ENCODE results near the gene IL9.
"Not testable (repeated sequence)": the region's sequence is repeated elsewhere in the genome, so short reads cannot be mapped to it uniquely, and the experiment has no call there.

Gene IL9

DNA sequence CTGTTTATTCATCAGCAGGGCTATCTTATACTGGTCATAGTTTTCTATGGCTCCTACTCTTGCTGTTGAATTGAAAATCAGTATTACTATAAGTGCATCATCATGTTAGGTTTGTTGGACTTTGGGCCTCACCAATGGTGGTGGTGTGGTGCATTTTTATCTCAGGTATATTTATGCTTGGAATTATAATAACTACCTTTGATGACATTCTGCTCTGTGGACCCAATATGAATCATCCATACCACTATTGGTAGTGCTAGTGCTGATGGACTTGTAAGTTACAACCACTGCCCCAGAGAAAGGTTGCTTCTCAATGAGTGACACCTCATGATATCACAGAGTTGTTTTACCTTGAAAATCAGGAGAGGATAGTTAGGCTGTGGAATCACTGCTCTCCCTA is 28.0 kb downstream of the IL9 start:
- Histone ChIP-seq H3K4me2 (no peak overlapping the region), H3K4me3 (no peak overlapping the region), H3K36me3 (no peaks in the 10 kb centered on the region), H3K27ac (no peak overlapping the region), H3K9me3 (replicated peaks in 1 of 11) (peaks cover 0 to 4% (median 0%) of the 10 kb centered on the region in 11 experiments; a peak in 1 of 22 replicates), H4K20me1 (no peaks in the 10 kb centered on the region; a peak in 2 of 22 replicates), H3K27me3 (peaks cover 0 to 59% (median 0%) of the 10 kb centered on the region in 11 experiments; a peak in 5 of 22 replicates), H3K4me1 (peaks cover 0 to 17% (median 0%) of the 10 kb centered on the region in 10 experiments; a peak in 3 of 20 replicates), H3K9ac (no peak overlapping the region)
- TF ChIP-seq Cebpa-rat (IDR thresholded peaks at IDR 0.05): no peak

DNA sequence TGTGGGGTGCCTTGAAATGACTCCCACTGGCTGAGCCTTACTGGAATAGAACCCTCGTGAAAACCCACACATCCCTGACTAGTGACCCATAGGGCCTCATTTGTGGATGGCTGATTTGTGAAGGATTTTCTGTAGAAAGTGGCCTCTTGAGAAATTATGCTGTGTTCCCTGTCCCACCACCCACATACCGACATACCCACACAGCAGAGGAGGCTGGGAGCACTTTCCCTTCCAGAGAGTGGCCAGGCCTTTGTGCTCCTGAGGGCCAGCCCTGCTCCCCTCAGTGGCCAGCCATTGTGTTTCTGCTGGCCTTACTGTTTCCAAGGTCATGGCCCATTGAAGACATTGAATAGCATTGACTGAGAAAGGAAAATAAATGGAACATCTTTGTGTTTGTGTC is 29.6 kb downstream of the IL9 start:
- no peaks in the 10 kb centered on the region for H3K36me3 ChIP-seq
- H3K27me3 ChIP-seq: peaks cover 0 to 43% (median 0%) of the 10 kb centered on the region in 11 experiments; a peak in 4 of 22 replicates
- H3K9me3 ChIP-seq (replicated peaks in 1 of 11): peaks cover 0 to 4% (median 0%) of the 10 kb centered on the region in 11 experiments; a peak in 1 of 22 replicates
- TF ChIP-seq Cebpa-rat (IDR thresholded peaks at IDR 0.05): no peak
- H3K27ac ChIP-seq: no peak overlapping the region
- H3K9ac ChIP-seq: no peak overlapping the region
- H3K4me1 ChIP-seq: peaks cover 0 to 32% (median 0%) of the 10 kb centered on the region in 10 experiments; a peak in 5 of 20 replicates
- no peak overlapping the region for H3K4me2 ChIP-seq
- no peaks in the 10 kb centered on the region for H4K20me1 ChIP-seq
- H3K4me3 ChIP-seq: no peak overlapping the region

DNA sequence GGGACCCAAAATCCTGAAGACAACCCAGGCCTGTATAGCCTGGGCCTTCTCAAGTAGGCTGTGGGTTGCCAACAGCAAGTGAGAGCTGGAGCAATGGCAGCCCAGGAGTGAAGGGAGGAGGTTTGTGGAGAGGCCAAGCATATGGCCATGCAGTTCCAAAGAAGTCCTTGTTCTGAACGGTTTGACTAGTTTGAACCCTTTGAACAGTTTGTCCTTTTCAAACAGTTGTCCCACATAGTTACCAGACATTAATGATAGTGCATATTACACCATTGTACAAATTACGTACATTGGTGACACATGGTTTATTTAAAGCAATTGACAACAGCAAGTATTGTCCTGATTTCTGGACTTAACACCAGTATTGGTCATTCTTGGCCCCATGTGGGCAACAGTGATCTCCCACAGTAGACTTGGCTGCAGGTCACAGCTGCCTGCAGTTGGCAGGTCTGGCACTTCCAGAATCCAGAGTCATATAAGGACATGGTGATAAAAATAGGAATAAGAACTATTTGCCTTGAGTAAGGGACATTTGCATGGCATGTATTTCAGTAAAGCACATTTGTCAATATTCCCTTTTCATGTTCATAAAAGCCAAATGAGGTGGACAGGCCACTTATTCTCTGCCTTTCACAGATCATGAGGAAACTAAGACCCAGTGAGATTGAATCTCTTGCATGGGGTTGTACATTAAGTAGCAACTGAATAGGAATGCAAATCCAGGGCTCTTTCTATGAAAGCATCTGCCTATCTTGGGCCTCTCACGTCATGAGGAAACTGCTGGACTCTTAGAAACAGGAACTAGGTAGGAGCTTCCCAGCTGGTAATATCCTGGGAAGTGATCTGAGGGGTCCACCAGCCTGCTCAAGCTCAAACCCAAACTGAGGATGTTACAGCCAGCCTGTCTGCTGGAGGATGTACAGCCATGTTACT is 30.9 kb downstream of the IL9 start:
- Histone ChIP-seq H3K27me3 (peaks cover 0 to 34% (median 0%) of the 10 kb centered on the region in 11 experiments; a peak in 4 of 22 replicates), H4K20me1 (no peaks in the 10 kb centered on the region)

DNA sequence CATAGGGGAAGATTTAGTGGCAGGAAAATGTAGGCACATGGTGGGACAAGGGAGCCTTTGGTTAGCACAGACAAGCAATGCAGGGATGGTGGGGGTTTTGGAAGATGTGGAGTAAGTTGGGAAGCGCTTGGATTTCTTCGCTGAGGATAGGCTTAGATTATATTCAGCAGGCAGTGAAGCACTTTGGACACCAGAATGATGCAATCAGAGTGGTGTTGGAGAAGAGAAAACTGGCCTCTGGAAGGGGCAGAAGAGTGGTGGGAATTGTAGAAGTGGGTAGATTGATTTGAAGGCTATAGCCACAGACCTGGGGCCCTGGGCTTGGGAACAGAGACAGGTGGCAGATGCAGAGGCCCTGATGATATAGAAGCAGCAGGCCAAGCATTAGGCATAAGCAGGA is 32.9 kb downstream of the IL9 start:
- Histone ChIP-seq H3K9me3 (replicated peaks in 1 of 11) (peaks cover 6 to 22% (median 17%) of the 10 kb centered on the region in 11 experiments; a peak in 17 of 22 replicates), H3K9ac (no peak overlapping the region), H3K4me1 (peaks cover 0 to 48% (median 0%) of the 10 kb centered on the region in 10 experiments; a peak in 5 of 20 replicates), H3K27me3 (peaks cover 0 to 18% (median 0%) of the 10 kb centered on the region in 11 experiments; a peak in 3 of 22 replicates), H4K20me1 (no peaks in the 10 kb centered on the region), H3K4me3 (no peak overlapping the region), H3K36me3 (no peaks in the 10 kb centered on the region), H3K27ac (peak overlapping the region in 1 of 11 experiments; percentile 32; a peak in 1 of 22 replicates), H3K4me2 (peak overlapping the region in 2 of 11 experiments; percentile 70 to 72; a peak in 3 of 22 replicates)
- no peak for TF ChIP-seq Cebpa-rat (IDR thresholded peaks at IDR 0.05)

More for the DNA sequence above, 30.9 kb downstream of the IL9 start:
- peaks cover 0 to 45% (median 0%) of the 10 kb centered on the region in 10 experiments; a peak in 5 of 20 replicates for H3K4me1 ChIP-seq
- H3K4me3 ChIP-seq: no peak overlapping the region
- peak overlapping the region in 2 of 11 experiments; percentile 32 to 43; a peak in 4 of 22 replicates for H3K4me2 ChIP-seq
- TF ChIP-seq Cebpa-rat (IDR thresholded peaks at IDR 0.05): no peak
- H3K27ac ChIP-seq: no peak overlapping the region
- H3K36me3 ChIP-seq: no peaks in the 10 kb centered on the region
- peaks cover 0 to 4% (median under 1%) of the 10 kb centered on the region in 11 experiments; a peak in 4 of 22 replicates for H3K9me3 ChIP-seq (replicated peaks in 1 of 11)
- H3K9ac ChIP-seq: no peak overlapping the region

DNA sequence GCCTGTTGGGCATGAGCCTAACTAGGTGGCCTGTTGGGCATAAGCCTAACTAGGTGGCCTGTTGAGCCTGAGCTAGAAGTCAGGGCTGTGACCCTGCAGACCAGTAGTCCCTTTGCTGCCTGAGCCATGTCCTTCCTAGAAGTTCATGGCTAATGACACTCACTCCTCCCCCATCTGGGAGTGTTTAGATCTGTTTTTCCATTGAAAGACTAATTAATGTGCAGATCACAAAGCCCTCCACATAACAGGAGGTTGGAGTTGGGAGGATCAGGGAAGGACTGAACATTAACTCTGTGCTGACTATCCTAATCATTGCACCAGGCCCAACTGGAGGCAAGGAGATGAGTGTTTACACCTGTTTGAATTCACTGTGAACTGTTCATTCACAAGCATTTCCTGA is 33.6 kb downstream of the IL9 start:
- no peak overlapping the region for H3K9ac ChIP-seq
- no peaks in the 10 kb centered on the region for H3K36me3 ChIP-seq
- H3K4me2 ChIP-seq: peak overlapping the region in 3 of 11 experiments; percentile 45 to 72 (median 70); a peak in 6 of 22 replicates
- peaks cover 0 to 48% (median 0%) of the 10 kb centered on the region in 10 experiments; a peak in 5 of 20 replicates for H3K4me1 ChIP-seq
- H3K9me3 ChIP-seq (replicated peaks in 1 of 11): peaks cover 6 to 22% (median 17%) of the 10 kb centered on the region in 11 experiments; a peak in 17 of 22 replicates
- no peak for TF ChIP-seq Cebpa-rat (IDR thresholded peaks at IDR 0.05)
- H3K27me3 ChIP-seq: peaks cover 0 to 12% (median 0%) of the 10 kb centered on the region in 11 experiments; a peak in 3 of 22 replicates
- peak overlapping the region in 2 of 11 experiments; percentile 15 to 32; a peak in 2 of 22 replicates for H3K27ac ChIP-seq
- no peaks in the 10 kb centered on the region for H4K20me1 ChIP-seq
- H3K4me3 ChIP-seq: no peak overlapping the region

DNA sequence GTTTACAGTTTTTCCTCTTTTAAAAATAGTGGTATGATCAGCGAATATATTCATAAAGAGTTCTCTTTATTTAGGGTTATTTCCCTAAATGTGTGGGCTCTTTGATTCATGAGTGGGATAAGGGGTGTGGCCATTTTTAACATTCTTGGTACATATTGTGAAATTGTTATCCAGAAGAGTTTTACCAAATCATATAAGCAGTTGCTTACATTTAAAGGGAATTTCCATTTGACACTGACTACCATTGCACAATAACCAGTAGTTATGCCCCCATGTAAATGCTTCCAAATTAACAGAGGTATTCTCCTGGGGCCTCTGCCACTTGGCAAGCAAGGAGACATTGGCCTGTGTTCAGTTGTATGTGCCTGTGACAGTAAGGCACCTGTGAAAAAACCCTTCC is 34.0 kb downstream of the IL9 start:
- Histone ChIP-seq H3K4me1 (peaks cover 0 to 48% (median 0%) of the 10 kb centered on the region in 10 experiments; a peak in 5 of 20 replicates), H3K9me3 (replicated peaks in 1 of 11) (peaks cover 6 to 22% (median 17%) of the 10 kb centered on the region in 11 experiments; a peak in 17 of 22 replicates), H4K20me1 (no peaks in the 10 kb centered on the region), H3K4me3 (no peak overlapping the region), H3K27me3 (peaks cover 0 to 9% (median 0%) of the 10 kb centered on the region in 11 experiments; a peak in 2 of 22 replicates), H3K9ac (no peak overlapping the region), H3K4me2 (peak overlapping the region in 3 of 11 experiments; percentile 45 to 72 (median 70); a peak in 6 of 22 replicates), H3K36me3 (no peaks in the 10 kb centered on the region), H3K27ac (peak overlapping the region in 2 of 11 experiments; percentile 15 to 32; a peak in 1 of 22 replicates)
- TF ChIP-seq Cebpa-rat (IDR thresholded peaks at IDR 0.05): peak in 2 of 11 experiments; percentile 15; a peak in 1 of 22 replicates

DNA sequence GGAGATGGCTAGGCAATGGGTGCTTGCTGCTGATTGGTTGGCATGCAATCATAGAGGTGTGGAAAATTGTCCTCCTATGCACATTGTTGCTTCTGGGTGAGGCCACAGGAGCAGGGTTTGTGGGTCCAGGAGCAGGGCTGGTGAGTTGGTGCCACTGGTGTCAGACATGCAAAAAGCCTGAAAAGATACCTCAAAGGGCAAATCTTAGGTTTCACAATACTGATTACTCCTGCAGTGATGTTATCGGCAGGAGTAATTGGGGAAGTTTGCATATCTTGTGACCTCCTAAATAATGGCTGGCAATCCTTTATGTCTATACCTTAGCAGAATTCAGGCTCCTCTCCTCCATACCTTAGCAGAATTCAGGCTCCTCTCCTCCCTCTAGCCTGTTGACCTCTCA is 36.0 kb downstream of the IL9 start:
- Histone ChIP-seq H3K36me3 (no peaks in the 10 kb centered on the region), H3K27me3 (peaks cover 0 to 5% (median 0%) of the 10 kb centered on the region in 11 experiments; a peak in 2 of 22 replicates), H3K4me2 (peak overlapping the region in 2 of 11 experiments; percentile 10 to 31; a peak in 3 of 22 replicates), H3K9me3 (replicated peaks in 1 of 11) (peaks cover 6 to 24% (median 17%) of the 10 kb centered on the region in 11 experiments; a peak in 19 of 22 replicates), H3K4me1 (peaks cover 0 to 40% (median 0%) of the 10 kb centered on the region in 10 experiments; a peak in 5 of 20 replicates), H3K27ac (no peak overlapping the region), H3K4me3 (no peak overlapping the region), H3K9ac (no peak overlapping the region), H4K20me1 (no peaks in the 10 kb centered on the region)
- TF ChIP-seq Cebpa-rat (IDR thresholded peaks at IDR 0.05): no peak

DNA sequence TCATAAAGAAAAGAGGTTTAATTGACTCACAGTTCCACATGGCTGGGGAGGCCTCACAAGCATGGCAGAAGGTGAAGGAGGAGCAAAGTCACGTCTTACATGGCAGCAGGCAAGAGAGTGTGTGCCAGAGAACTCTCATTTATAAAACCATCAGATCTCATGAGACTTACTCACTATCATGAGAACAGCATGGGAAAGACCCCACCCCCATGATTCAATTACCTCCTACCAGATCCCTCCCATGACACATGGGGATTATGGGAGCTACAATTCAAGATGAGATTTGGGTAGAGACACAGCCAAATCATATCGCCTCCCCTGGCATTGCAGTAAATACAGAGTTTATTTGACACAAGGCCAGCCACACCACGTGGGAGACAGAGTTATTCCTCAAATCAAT is 36.5 kb downstream of the IL9 start:
- H3K9ac ChIP-seq: not testable (repeated sequence)

More for the DNA sequence above, 36.5 kb downstream of the IL9 start:
- H4K20me1 ChIP-seq, H3K27ac ChIP-seq, H3K4me2 ChIP-seq, H3K36me3 ChIP-seq, H3K4me3 ChIP-seq, H3K27me3 ChIP-seq: not testable (repeated sequence)
- Histone ChIP-seq H3K4me1 (peaks cover 0 to 36% (median 0%) of the 10 kb centered on the region in 10 experiments; a peak in 5 of 20 replicates), H3K9me3 (replicated peaks in 1 of 11) (peaks cover 9 to 25% (median 22%) of the 10 kb centered on the region in 11 experiments)

All from BLaER1 treated with 17β-estradiol and CSF1 and Interleukin-3, amounts not matched to agents 10 nM and 100 nM (cell line).